HG02759 (cell line): ENCODE measurements around the gene MBD5.
A peak's percentile ranks its signal among the peaks of the same experiment; 100 is the strongest.

ENCODE experiments used
- ATAC-seq: cut with Tn5 transposase; IDR thresholded peaks from one replicate; pipeline ENCODE4 v1.9.1; 2021; ENCODE audit warnings: mild to moderate bottlenecking, moderate library complexity; ENCODE audit not compliant: unreplicated experiment

Gene MBD5

DNA sequence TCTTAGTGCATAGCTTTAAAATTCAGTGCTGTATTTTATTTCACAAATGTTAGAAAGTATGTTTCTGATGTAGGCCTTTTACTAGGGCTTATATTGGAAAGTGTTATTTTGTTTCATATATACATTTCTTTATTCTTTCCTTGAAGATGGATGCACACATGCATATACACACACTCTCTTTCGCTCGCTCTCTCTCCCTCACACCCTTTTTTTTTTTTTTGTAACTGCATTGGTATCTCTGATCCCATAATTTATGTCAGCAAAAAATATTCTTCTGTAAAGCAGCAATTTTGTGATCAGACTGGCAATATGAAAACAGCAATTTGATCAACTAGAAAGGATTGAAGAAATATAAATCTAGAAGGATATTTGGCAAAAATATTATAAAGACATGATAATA is 2.0 kb downstream of the MBD5 start:
- no peak for ATAC-seq

- no peak for ATAC-seq
These were observed 3.0 kb downstream of the MBD5 start for GRCh38 chr2:148023861-148024260.

- ATAC-seq, result no peak
These were observed 5.7 kb downstream of the MBD5 start for GRCh38 chr2:148026573-148026972.

GRCh38 chr2:148027822-148028221 is 6.9 kb downstream of the MBD5 start:
- no peak for ATAC-seq

DNA sequence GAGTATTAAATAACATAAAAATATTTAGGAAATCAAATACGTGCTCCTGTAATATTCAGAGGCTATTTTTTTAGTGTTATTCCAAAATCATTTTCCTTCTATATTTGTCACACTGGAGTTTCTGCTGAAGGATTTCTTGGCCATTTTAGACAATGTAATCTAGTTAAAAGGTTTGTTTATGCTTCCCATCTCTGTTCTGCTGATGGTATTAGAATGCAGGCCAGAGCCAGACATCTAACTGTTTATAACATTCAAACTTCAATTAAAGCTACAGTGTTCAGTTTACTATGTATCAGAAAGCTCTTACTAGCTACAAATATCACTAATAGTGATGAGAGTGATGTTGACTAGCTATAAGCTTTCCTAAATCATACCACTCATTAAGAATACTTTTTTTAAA is 7.9 kb downstream of the MBD5 start:
- ATAC-seq, result no peak

DNA sequence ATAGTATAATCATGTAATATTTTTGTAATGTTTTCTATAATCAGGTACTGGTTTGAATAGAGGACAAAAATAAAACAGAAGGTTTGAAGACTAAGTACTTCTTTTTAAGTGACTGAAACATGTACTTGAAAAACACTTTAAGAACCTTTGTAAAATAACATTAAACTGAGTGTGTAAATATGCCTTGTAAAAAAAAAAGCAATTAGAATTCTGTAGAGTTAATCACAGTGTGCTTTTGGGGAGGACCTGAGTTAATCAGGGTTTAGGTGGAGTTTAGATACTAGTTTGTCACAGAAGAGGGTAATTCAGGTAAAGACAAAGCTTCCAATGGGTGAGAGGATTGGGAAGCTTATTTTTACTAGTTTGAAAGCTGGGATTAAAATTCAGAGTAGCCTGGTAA is 10.3 kb downstream of the MBD5 start:
- ATAC-seq, result no peak

DNA sequence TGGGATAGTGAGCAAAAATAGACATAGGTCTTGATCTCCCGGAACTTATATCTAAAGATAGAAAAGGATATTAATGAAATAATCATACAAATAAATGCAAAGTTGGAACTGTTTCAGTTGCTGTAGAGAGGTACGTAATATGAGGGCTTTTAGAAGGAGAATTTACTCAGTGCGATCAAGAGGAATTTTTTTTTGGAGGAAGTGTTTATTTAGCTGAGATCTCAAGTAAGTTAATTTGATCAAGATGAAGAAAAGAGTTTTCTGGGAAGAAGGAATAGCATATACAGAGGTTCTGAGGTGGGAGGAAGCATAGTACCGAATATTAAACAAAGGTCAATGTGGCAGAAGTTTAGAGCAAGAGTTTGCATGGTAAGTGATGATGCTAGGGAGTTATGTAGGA is 11.3 kb downstream of the MBD5 start:
- ATAC-seq, result no peak

GRCh38 chr2:148039783-148040182 is 18.9 kb downstream of the MBD5 start:
- ATAC-seq, result no peak

GRCh38 chr2:148042219-148042618 is 21.3 kb downstream of the MBD5 start:
- ATAC-seq, result peak; percentile 94

GRCh38 chr2:148044322-148044721 is 23.4 kb downstream of the MBD5 start:
- no peak for ATAC-seq

- no peak for ATAC-seq
These were observed 25.9 kb downstream of the MBD5 start for GRCh38 chr2:148046802-148047201.

GRCh38 chr2:148048475-148049221 is 27.8 kb downstream of the MBD5 start:
- peak; percentile 71 for ATAC-seq

DNA sequence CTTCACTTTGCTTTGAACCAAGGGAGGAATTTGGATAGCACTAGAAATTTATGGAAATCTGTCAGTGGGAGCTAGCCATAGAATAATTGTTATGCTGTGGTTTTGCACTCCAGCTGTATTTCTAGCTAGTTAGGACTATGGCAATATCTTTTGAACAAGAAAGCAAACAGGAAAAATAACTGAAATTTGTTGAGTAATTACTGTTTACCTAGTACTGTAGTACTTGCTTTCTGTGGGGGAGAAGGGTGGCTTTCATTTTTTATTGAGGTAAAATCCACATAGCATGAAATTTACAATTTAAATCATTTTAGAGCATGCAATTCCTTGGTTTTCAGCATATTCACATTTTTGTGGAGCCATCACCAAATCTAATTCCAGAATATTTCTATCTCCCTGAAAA is 28.4 kb downstream of the MBD5 start:
- ATAC-seq, result peak; percentile 4

GRCh38 chr2:148052687-148053086 is 31.8 kb downstream of the MBD5 start:
- ATAC-seq, result no peak

DNA sequence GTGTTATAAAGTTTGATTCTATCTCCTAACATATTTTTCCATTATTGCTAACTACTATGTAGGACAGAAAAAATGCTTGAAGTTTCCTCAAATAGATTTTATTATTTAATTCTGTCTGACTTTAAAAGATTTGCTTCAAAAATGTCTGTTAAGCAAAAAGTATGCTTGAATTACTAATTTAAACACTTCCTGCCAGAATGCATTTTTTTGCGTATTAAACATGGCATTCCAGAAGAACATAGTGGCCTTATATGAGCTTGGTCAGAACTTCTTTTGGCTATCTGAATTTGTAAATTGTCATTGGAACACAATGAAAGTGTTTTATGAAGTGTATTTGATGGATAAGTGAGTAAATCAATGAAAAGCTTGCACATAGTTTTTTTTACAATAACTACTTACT is 37.8 kb downstream of the MBD5 start:
- no peak for ATAC-seq

DNA sequence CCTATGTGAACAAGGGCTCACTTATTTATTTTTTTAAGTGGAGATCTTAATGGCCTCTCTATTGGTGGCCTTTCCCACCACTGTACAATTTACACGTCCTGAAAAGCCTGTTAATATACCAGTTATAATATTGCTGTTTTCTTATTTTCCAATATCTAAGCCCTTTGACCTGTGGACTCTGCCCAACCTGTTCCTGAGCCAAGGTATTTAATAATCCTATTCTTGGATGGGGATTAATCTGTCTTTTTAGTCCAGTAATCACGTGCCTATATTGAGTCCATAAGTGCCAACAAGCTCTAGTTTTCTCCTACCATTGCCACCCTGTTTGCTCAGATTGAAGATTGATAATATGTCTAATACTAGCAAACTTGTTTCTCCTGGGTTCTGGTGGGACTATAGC is 42.7 kb downstream of the MBD5 start:
- no peak for ATAC-seq

GRCh38 chr2:148065936-148066335 is 45.0 kb downstream of the MBD5 start:
- no peak for ATAC-seq

- ATAC-seq, result no peak
These were observed 46.9 kb downstream of the MBD5 start for GRCh38 chr2:148067801-148068200.

DNA sequence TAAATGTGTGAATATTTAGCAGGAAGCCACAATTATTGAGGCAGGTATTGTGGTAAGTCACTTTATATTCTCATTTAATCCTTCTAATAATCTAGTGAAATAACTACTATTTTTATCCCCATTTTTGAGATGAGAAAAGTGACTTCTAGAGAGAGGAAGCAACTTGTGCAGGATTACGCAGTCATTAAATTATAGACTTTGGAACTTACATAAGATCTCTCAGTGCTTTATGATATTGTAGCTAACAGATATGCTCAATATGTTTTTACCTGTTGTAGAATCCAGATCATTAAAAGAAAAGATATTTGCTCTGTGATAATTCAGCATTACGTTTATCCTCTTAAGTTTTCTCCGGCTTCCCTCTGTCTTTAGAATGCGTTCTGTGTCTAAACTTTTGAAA is 50.5 kb downstream of the MBD5 start:
- no peak for ATAC-seq

- ATAC-seq, result no peak
These were observed 75.1 kb downstream of the MBD5 start for GRCh38 chr2:148096012-148096411.

DNA sequence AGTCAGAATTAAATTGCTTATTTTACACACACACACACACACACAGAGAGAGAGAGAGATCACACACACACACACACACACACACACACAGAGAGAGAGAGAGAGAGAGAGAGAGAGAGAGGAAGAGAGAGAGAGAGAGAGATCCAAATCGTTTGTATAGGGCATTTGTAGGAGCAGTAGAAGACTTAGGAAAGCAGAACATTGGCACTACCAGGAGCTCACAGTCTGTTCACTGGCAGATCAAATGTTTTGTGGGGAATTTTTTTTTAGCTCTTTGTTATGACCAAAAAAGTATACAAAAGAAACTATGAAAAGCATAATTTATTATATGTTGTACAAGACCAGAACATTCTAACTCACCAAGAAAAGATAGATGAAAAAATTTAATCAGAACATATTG is 81.8 kb downstream of the MBD5 start:
- ATAC-seq, result no peak

GRCh38 chr2:148103946-148104345 is 83.1 kb downstream of the MBD5 start:
- ATAC-seq, result no peak

DNA sequence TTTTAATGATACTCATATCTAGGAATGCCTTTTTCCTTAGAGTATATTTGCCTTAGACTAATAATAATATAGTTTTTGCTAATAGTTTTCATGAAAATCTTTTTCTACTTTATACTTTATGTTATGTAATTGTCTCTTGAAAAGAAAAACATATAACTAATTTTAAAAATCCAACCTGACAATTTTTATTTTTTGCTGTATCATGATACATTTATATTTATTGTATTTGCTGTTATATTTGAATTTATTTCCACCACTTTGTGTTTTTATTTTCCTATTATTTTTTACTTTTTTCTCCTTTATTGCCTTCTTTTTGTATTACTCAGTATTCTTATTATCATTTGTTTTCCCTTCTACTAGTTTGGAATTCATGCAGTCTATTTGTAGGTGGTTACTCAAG is 85.4 kb downstream of the MBD5 start:
- ATAC-seq, result no peak
